Stimulated activated CD4-positive, alpha-beta T cell treated with anti-CD3 and anti-CD28 coated beads, Interleukin-15, amount 100 ng/mL, for 24 hours (primary cell): ENCODE results near the gene ADAD2.

Experiments used
- DNase-seq: peaks from one replicate; pipeline ENCODE4 v3.0.0-alpha.2; 2020

Gene ADAD2

GRCh38 chr16:84190731-84191388 is at the start of gene ADAD2:
Gene ADAD2 (plus strand): TSS chr16:84191157. CDS start chr16:84191231, 74 bp downstream.
- DNase-seq = no peak

GRCh38 chr16:84143081-84143480 is 47.9 kb upstream of the ADAD2 start:
- no peak for DNase-seq

- DNase-seq = no peak
Observed at GRCh38 chr16:84143784-84144199, 47.2 kb upstream of the ADAD2 start.

GRCh38 chr16:84144209-84144858 is 46.6 kb upstream of the ADAD2 start:
- DNase-seq = peak; percentile 62

- peak; percentile 93 for DNase-seq
Observed at GRCh38 chr16:84144859-84145639, 45.9 kb upstream of the ADAD2 start, which contains the start of the genes DNAAF1 and HSDL1. Gene DNAAF1 (plus strand): TSS chr16:84145308. CDS start chr16:84145441, 133 bp downstream. Gene HSDL1 (minus strand): TSS chr16:84145177. CDS start chr16:84131321, 13,856 bp downstream.

- DNase-seq = no peak
Observed at GRCh38 chr16:84150926-84151325, 40.0 kb upstream of the ADAD2 start.

GRCh38 chr16:84153660-84154214 is 37.2 kb upstream of the ADAD2 start:
- no peak for DNase-seq

- DNase-seq = no peak
Observed at GRCh38 chr16:84155226-84155625, 35.7 kb upstream of the ADAD2 start.

- DNase-seq = no peak
Observed at GRCh38 chr16:84155771-84156170, 35.2 kb upstream of the ADAD2 start.

- no peak for DNase-seq
Observed at GRCh38 chr16:84156342-84156784, 34.6 kb upstream of the ADAD2 start.

- DNase-seq = no peak
Observed at GRCh38 chr16:84159007-84159406, 31.9 kb upstream of the ADAD2 start.

GRCh38 chr16:84159800-84160199 is 31.2 kb upstream of the ADAD2 start:
- no peak for DNase-seq

GRCh38 chr16:84161037-84161436 is 29.9 kb upstream of the ADAD2 start:
- no peak for DNase-seq

- no peak for DNase-seq
Observed at GRCh38 chr16:84161801-84162200, 29.2 kb upstream of the ADAD2 start.

- no peak for DNase-seq
Observed at GRCh38 chr16:84165746-84166145, 25.2 kb upstream of the ADAD2 start.

- peak; percentile 59 for DNase-seq
Observed at GRCh38 chr16:84166796-84167695, 23.9 kb upstream of the ADAD2 start.

GRCh38 chr16:84169765-84170310 is 21.1 kb upstream of the ADAD2 start:
- DNase-seq = no peak

GRCh38 chr16:84174396-84174795 is 16.6 kb upstream of the ADAD2 start:
- DNase-seq = no peak

- peak; percentile 77 for DNase-seq
Observed at GRCh38 chr16:84175350-84176081, 15.4 kb upstream of the ADAD2 start.

- no peak for DNase-seq
Observed at GRCh38 chr16:84176192-84177053, 14.5 kb upstream of the ADAD2 start.
